ENCODE measurements around the gene HLA-DMA.

Gene HLA-DMA

GRCh38 chr6:32933661-32934085 is 19.2 kb downstream of the HLA-DMA start:
- peak in 42 of 56 donors; percentile 6 to 81 (median 43) for DNase-seq

GRCh38 chr6:32932132-32932868 is 20.6 kb downstream of the HLA-DMA start:
- DNase-seq, result no peak

- no peak for DNase-seq
Observed at GRCh38 chr6:32931211-32931610, 21.7 kb downstream of the HLA-DMA start.

GRCh38 chr6:32922083-32922482 is 30.8 kb downstream of the HLA-DMA start:
- DNase-seq, result no peak

GRCh38 chr6:32920715-32921114 is 32.2 kb downstream of the HLA-DMA start:
- DNase-seq, result no peak

- no peak for DNase-seq
Observed at GRCh38 chr6:32912951-32913350, 39.9 kb downstream of the HLA-DMA start.

GRCh38 chr6:32908897-32909296 is 44.0 kb downstream of the HLA-DMA start:
- no peak for DNase-seq

GRCh38 chr6:32906539-32906938 is 46.4 kb downstream of the HLA-DMA start:
- no peak for DNase-seq

GRCh38 chr6:32905078-32905477 is 47.8 kb downstream of the HLA-DMA start:
- no peak for DNase-seq

GRCh38 chr6:32903952-32904351 is 48.9 kb downstream of the HLA-DMA start:
- no peak for DNase-seq

All from nucleus accumbens (tissue), 56 donors.